NCI-H446 treated with DMSO at 0.1 percent for 48 hours (cell line): ENCODE results near the gene PI4KA.
A peak's percentile ranks its signal among the peaks of the same experiment; 100 is the strongest.

ENCODE experiments used
- DNase-seq: peaks from one replicate; lab custom pipeline; 2025; lab: John Stamatoyannopoulos, UW

Gene PI4KA

GRCh38 chr22:20793748-20794649, 64.6 kb downstream of the PI4KA start:
- no peak for DNase-seq

GRCh38 chr22:20792966-20793728, 65.5 kb downstream of the PI4KA start:
- DNase-seq, result no peak

GRCh38 chr22:20792221-20792965, 66.2 kb downstream of the PI4KA start:
- no peak for DNase-seq

GRCh38 chr22:20788627-20789344, 69.8 kb downstream of the PI4KA start:
- no peak for DNase-seq

- no peak for DNase-seq
Observed at GRCh38 chr22:20787746-20788626, 70.6 kb downstream of the PI4KA start.

GRCh38 chr22:20787223-20787622, 71.4 kb downstream of the PI4KA start:
- no peak for DNase-seq

- DNase-seq, result no peak
Observed at GRCh38 chr22:20786536-20786979, 72.1 kb downstream of the PI4KA start.

- DNase-seq, result no peak
Observed at GRCh38 chr22:20786048-20786447, 72.6 kb downstream of the PI4KA start.

- DNase-seq, result no peak
Observed at GRCh38 chr22:20785415-20785814, 73.2 kb downstream of the PI4KA start.

- DNase-seq, result peak; percentile 19
Observed at GRCh38 chr22:20783844-20784723, 74.5 kb downstream of the PI4KA start.

- no peak for DNase-seq
Observed at GRCh38 chr22:20783300-20783673, 75.3 kb downstream of the PI4KA start.

GRCh38 chr22:20782596-20783299, 75.9 kb downstream of the PI4KA start:
- no peak for DNase-seq

GRCh38 chr22:20782083-20782482, 76.5 kb downstream of the PI4KA start:
- DNase-seq, result no peak

GRCh38 chr22:20781272-20781990, 77.2 kb downstream of the PI4KA start:
- DNase-seq, result no peak

- no peak for DNase-seq
Observed at GRCh38 chr22:20779818-20780158, 78.8 kb downstream of the PI4KA start.

GRCh38 chr22:20779014-20779817, 79.4 kb downstream of the PI4KA start:
- no peak for DNase-seq

- no peak for DNase-seq
Observed at GRCh38 chr22:20777420-20778177, 81.0 kb downstream of the PI4KA start.
